Measurements from ENCODE around the gene MAPK9.

GRCh38 chr5:180251141-180251540, 40.7 kb downstream of the MAPK9 start:
- TF ChIP-seq POLR2AphosphoS5 (IDR thresholded peaks at IDR 0.05; ENCODE audit: low read depth, low read length), result no peak
- TF ChIP-seq TAF1 (IDR thresholded peaks at IDR 0.05; ENCODE audit: borderline replicate concordance, low read depth, low read length), result no peak
- TF ChIP-seq POLR2A (IDR thresholded peaks at IDR 0.05; ENCODE audit: low read depth, low read length), result no peak

Measured in GM12892 (cell line).